Eye (tissue), 1 donor: Measurements from ENCODE around the gene WDR59.
"Not testable (repeated sequence)": the region's sequence is repeated elsewhere in the genome, so short reads cannot be mapped to it uniquely, and the experiment has no call there.

ENCODE experiments used
- DNase-seq: peaks from one replicate; pipeline ENCODE4 v3.0.0-alpha.2; 2015

The WDR59 gene

DNA sequence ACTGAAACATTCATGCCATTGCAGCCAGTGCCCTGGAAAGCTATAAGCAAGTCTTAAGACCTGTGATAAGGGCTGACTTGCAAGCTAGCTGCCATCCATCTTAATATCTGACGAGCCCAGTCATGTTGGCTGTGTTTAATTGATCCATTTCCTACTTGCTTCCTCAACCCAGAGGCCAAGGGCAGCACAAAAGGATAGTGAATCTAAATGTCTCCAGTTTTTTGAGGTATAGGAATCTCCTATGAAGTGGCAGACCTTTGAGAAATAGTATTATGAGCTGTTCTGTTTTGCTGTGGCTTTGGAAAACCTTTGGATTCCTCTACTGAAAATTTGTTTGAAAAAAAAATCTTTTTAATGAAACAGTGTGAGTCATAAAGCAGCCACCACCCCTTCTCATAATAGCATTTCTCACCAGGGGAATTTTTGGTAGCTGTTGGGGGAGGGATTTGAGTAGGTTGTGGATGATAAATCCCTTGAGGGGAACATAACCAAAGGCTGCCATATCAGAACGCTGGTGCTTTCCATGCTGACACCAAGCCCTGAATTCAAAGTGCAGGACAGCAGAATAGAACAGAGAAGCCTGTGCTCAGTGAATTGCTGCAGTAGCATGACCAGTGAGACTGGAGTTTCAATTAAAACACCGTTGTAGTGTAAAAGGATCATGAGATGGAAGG lies 26.8 kb upstream of the WDR59 start:
- no peak for DNase-seq

DNA sequence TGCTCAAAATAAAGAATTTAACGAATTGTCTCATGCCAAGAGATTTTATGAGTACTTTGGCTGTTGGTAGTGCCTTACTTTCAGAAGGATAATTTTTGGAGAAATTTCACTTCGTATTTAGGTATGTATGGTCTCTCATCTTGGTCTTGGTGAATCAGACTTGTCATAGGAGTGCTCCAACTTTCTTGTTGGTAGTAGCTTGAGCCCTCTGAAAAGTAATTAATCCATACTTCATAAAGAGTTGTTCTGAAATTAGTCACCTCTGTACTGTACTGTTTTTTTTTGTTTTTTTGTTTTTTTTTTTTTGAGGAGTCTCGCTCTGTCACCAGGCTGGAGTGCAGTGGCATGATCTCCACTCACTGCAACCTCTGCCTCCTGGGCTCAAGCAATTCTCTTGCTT lies 25.5 kb upstream of the WDR59 start:
- no peak for DNase-seq

DNA sequence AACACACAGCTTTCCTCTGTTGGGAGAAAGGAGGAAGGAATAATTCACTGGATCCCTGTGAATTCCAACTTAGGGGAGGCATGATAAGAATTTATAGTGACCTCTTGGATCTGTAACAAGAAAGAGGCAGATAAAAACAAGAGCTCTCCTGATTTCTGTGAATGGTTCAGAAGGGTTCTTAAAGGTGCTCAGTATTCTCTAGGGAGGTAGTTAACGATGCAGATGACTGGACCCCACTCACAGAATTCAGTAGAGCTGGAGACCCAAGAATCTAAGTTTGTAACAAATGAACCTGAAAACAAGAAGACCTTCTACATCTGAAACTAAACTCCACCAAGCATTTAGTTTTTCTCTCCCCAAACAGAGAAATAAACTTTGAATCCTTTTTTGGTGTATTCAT lies 22.5 kb upstream of the WDR59 start:
- no peak for DNase-seq

DNA sequence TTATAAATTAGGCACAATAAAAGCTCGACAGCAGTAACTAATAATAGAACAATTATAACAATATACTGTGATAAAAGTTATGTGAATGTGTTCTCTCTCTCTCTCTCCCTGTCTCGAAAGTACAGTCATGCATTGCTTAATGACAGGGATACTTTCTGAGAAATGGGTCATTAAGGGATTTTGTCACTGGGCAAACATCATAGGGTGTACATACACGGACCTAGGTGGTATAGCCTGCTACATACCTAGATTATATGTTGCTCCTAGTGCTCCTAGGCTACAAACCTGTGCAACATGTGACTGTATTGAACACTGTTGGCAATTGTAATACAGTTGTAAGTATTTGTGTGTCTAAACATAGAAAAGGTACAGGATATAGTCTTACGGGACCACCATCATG lies 20.8 kb upstream of the WDR59 start:
- DNase-seq, result no peak

DNA sequence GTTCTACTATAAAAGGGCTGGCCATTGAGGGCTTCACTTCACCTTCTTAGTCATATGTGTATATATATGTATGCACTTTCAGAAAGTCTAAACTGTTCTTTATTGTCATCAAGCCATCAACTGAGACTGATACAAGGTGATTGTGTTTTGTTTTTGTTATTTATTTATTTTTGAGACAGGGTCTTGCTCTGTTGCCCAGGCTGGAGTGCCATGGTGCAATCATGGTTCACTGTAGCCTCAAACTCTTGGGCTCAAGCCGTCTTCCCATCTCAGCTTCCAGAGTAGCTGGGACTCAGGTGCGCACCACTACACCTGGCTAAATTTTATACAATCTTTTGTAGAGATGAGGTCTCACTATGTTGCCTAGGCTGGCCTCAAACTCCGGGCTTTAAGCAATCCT lies 19.5 kb upstream of the WDR59 start:
- DNase-seq, result no peak

DNA sequence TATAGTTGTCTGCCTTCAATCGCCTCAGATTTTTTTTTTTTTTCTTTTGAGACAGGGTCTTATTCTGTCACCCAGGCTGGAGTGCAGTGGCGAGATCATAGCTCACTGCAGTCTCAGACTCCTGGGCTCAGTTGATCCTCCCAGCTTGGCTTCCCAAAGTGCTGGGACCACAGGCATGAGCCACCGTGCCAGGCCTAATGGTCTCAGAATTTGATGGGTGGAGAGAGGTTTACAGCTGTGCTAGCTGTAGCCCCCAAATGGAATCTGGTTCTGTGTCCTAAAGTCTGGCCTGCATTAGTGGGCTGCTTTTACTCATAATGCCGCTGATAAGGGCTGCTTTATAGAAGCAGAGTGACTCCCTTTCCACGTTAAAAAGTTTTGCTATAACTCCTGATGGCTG lies 19.0 kb upstream of the WDR59 start:
- DNase-seq, result no peak

DNA sequence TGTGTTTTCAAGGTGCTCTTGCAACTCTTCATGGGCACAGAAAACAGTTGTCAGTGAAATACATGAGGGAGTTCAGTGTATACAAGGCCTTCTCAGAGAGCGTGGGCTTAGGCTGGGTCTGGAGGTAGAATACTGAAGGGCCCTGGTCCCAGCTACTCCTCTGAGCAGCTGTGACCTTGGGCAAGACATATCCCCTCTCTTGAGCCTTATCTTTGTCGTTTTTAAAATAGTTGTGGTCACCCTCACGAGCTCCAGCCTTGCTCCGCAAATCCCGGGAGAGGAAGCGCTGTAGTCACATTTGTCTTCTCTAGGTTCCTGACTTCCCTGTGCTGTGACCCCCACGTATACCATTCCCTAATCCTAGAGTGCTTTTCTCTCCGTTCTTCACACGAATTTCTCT lies 17.6 kb upstream of the WDR59 start:
- no peak for DNase-seq

DNA sequence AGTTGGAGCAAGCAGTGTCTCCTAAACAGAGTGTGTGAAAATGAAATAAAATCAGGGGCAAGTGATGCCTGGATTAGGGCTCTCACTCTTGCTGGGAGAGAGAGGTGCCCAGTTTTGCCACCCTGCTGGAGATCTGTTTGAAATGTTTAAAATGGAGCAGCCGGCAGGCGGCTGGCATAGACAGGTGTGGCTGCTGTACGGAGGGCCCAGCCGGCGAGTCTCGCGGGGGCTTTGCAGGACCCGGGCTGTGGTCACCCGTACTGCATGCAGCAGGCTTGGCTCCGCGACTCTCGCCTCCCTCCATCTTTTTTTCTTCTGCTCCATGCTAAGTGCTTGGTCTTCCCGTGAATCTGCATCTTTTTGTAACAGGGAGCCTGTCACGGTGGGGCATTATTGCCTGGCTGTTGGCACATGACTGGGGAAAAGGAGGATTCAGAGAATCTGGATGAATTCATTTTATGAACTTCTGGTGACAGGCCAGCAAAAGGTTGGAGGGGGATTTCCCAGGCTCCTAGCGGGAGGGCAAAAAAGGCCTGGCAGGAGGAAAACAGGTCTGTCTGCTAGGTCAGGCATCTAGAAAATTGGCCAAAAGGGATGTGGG lies 15.7 kb upstream of the WDR59 start:
- peak; percentile 52 for DNase-seq

DNA sequence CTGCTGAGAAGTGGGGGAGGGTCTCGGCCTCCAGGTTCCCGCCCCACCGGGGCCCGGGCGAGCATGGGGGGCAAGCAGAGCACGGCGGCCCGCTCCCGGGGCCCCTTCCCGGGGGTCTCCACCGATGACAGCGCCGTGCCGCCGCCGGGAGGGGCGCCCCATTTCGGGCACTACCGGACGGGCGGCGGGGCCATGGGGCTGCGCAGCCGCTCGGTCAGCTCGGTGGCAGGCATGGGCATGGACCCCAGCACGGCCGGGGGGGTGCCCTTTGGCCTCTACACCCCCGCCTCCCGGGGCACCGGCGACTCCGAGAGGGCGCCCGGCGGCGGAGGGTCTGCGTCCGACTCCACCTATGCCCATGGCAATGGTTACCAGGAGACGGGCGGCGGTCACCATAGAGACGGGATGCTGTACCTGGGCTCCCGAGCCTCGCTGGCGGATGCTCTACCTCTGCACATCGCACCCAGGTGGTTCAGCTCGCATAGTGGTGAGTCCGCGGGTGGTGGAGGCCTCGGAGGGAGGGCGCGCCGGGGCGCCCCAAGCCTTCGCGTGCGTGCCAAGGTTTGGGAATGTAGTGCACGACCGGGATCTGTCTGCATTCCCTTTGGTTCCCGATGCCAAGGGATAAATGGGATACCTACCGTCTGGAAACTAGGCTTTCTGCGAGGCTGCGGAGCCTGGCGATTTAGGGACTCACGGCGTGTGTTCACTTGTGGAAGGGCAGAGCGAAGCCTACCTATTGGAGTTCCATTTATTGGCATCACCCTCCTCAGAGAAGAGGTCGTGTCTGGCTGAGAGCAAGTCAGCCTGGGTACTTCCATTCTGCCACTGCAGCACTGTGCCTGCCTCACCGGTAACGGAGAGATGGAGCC lies 14.9 kb upstream of the WDR59 start:
- DNase-seq, result peak; percentile 51

DNA sequence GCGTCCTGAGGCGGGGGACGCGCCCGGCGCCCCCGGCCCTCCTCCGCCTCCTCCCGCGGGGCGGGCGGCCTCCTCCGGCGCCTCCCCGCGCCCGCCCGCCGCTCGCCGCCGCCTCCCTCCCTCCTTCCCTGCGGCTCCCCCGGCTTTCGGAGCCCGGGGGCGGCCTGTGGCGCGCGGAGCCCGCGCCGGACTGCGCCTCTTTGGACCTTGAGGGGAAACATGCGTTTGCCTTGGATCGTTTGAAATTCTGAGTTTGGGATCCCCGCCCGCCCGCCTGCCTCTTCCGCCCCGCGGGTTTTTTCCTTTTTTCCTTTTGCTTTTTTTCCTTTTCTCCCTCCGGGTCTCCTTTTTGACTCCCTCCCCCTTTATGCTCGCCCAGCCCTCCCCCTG lies 14.3 kb upstream of the WDR59 start:
- DNase-seq, result peak; percentile 71

DNA sequence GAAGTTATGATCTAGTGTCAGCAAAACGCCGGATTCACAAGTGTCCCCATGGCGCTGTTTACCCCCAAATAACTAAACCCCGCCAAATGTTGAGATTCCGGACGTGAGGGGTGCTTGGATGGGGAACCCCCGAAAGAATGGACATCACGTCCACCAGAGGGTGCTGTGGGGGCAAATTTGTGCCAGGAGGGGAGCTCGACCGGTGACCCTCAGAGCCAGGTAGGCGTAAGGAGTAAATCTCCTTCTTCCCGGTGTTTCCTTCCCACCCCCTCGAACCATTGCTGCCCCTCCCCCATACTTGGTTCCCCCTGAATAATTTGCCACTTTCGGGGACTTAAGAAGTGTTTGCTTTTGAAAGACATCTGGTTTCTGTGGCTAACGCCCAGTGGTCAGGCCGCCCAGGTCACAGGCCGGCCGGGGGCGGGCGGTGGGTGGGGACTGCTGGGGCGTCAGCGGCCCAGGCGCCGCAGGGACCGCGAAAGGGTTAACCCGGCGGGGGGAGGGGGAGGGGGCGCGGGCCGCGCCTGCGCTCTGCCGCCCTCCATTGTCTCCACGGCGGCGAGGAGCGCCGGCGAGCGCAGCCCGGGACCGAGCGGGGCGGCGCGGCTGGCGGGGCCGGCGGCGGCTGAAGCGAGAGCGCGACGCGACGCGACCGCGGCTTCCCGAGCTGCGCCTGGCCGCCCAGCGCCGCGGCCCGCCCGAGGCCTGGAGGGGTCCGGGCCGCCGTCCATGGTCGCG lies 13.7 kb upstream of the WDR59 start, which contains the start of gene ZNRF1:
Gene ZNRF1 (plus strand): TSS at position 544 of the 738 bp plus-strand sequence. CDS start 648 bp downstream, outside the sequence.
- peak; percentile 95 for DNase-seq

DNA sequence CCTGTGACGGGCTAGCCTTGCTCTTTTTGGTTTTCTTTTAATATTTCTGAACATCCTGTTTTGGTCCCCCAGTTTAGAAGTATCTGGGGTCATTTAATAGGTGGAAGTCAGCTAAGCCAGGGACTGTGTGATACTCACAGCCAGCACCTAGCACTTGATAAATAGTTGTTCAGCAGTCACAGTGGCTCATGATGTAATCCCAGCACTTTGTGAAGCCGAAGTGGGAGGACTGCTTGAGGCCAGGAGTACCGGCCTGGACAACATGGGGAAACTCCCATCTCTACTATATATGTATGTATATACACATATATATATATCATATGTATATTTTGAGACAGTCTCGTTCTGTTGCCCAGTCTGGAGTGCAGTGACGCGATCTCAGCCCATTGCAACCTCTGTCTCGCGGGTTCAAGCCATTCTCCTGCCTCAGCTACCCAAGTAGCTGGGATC lies 12.1 kb upstream of the WDR59 start:
- DNase-seq, result no peak

DNA sequence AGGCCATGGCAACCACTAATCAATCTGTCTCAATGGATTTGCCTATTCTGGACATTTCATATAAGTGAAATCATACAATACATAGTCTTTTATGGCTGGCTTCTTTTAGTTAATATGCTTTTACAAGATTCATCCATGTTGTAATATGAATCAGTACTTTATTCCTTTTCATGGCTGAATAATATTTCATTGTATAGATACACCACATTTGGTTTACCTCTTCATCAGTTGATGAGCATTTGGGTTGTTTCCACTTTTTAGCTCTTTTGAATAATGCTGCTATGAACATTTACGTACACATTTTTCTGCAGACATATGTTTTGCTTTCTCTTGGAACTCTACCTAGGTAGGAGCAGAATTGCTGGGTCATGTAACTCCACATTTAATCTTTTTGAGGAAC lies 11.1 kb upstream of the WDR59 start:
- DNase-seq, result no peak

DNA sequence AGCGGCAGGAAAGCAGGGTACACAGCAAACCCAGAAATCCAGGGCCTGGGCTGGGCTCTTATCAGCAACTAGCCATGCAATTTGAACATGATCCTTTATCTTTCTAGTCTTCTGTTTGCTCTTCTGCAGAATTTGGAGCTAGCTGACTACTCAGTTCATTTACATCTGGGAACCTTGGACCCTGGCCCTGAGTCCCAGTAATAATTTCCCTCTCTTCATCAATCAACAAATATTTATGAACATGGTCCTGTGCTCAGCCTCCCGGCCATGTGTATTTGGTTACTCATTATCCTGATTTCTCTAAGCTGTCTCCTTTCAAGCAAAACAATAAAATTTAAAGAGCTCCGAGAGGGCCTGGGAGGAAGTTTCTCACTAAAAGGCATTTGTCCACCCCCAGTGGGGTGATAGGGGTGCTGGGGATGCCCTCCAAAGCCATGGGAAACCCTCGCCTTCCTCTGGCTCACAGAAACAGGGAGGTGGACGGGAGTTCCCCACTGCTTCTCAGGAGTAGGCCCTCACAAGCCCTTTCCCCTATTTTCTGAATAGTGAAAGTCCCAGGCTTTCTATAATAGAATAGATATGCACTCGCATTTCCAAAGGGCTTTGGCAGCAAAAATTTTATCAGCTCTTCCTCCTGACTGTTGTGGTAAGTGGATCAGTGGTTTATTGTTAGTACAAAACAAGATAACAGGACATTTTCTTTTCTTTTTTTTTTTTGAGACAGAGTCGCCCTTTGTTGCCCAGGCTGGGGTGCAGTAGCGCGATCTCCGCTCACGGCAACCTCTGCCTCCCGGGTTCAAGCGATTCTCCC lies 6.9 kb upstream of the WDR59 start:
- no peak for DNase-seq

DNA sequence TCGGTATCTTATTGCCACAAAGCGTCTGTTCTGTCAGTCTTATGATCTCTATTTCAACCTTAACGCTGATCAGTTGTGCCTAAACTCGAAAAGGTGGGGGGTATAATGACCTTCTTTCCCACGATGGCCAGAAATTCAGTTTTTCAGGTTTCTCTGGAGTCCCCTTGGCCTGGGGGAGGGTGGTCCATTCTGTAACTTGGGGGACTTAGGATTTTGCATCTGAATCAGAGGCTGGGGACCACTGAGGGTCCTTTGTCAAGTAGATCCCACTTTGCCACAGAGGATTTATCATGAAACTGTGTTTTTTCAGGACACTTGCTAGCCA lies 6.3 kb upstream of the WDR59 start:
- no peak for DNase-seq

DNA sequence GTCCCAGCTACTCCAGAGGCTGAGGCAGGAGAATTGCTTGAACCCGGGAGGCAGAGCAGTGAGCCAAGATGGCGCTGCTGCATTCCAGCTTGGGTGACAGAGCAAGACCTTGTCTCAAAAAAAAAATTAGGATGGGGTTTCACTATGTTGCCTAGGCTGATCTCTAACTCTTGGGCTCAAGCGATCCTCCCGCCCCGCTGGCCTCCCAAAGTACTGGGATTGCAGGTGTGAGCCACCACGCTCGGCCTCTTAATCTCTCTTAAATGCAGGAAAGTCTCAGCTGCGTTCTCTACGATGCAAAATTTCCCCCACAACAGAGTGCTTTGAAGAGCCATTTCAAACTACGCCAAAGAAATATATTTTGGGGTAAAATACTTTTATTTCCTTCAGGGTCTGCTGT lies 5.9 kb upstream of the WDR59 start:
- DNase-seq, result no peak

DNA sequence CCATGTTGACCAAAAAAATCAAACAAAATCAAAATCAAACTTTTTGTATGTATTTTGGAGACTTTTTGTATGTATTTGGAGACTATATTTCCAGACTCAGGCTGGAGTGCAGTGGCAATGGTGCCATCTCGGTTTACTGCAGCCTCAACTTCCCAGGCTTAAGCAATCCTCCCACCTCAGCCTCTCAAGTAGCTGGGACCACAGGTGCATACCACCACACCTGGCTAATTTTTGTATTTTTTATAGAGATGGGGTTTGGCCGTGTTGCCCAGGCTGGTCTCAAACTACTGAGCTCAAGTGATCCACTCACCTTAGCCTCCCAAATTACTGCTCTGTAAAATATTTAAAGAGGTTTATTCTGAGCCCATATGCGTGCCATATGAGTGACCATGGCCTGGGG lies 4.9 kb upstream of the WDR59 start:
- not testable (repeated sequence) for DNase-seq

DNA sequence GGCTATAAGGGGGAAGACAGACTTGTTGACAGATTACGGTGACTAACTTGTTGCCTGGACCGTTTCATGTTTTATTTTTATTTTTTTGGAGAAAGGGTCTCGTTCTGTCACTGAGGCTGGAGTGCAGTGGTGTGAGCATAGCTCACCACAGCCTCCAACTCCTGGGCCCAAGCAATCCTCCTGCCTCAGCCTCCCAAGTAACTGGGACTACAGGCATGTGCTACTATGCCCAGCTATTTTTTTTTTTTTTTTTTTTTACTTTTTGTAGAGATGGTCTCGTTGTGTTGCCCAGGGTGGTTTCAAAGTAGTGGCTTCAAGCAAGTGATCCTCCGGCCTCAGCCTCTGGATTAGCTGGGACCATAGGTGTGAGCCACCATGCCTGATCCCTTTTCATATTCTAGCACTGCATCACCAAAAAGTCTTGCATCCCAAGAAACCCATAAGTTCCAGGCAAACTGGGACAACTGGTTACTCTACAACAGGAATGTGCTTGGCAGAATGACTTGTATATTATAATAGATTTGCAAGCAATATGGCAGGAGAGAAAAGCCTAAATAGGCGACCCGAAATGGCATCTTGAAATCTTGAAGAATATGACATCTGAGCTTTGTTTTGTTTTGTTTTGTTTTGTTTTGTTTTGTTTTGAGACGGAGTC lies 2.2 kb upstream of the WDR59 start:
- DNase-seq, result no peak

DNA sequence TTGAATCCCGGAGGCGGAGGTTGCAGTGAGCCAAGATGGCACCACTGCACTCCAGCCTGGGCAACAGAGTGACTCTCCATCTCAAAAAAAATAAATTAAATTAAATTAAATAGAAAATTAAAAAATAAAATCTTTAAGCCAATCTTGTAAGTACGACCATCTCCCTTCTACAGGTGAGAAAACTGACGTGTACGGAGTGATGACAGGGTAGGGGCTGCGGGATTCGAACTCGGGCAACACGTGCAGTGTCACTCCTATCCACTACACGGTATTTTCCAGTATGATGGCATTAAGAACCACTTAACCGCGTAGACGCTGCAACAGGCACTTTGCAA lies 762 bp downstream of the WDR59 start:
- DNase-seq, result no peak

DNA sequence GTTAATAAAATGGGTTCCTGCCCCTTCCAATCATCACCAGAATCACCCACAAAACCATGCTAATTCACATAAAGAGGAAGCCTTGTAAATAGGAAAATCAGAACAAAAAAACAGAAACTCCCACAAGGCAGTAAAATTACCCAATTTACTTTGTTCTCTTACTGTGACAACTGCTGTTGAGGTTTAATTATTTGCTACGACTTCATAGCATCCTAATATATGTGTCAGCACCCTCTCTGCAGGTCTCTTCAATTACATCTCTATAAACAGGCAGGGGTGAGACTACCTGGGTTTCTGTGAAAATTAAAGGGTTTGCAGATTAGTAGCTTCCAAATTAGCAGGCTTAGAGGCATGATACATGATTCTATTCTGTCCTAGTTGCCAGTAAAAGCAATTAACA lies 2.7 kb downstream of the WDR59 start:
- DNase-seq, result no peak

DNA sequence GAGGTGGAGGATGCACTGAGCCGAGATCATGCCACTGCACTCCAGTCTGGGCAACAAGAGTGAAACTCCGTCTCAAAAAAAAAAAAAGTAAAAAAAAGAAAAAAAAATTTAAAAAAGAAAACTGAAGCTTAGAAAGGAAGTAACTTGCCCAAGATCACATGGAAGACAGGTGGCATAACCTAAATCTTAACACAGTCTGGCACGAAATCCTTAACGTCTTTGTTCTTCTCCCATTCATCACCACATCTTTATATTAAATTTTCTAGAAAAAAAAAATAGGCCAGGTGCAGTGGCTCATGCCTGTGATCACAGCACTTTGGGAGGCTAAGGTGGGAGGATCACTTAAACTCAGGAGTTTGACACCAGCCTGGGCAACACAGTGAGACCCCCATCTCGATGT lies 9.3 kb downstream of the WDR59 start:
- DNase-seq, result no peak

DNA sequence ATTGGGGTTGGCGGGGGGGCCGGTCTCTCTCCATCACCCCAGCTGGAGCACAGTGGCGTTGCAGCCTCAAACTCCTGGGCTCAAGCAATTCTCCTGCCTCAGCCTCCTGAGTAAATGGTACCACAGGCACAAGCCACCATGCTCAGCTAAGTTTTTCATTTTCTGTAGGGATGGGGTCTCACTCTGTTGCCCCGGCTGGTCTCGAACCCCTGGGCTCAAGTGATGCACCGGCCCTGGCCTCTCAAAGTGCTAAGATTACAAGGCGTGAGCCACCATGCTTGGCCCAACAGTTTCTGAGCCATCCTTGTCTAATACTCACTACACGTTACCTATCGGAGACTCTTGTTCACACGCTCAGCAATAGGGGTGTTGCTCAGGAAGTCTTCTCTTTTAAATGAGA lies 11.6 kb downstream of the WDR59 start:
- no peak for DNase-seq
